Posterior vena cava (tissue), 2 donors: ENCODE measurements around the gene TCF4. TPM values are rescaled to one million over a fixed set of nuclear protein-coding genes. Genes with fewer than 3 reads are reported as not detected.

Source experiments
- DNase-seq: peaks from one replicate; pipeline ENCODE4 v3.0.0-alpha.2; 2020; ENCODE audit warnings: low spot score
- intact Hi-C, 2 donors: fragments of 100-400 bp; cut with DNase I; formaldehyde crosslinking; loops; one replicate each; pipeline versions ENCODE4 v1.14.1 to v1.14.2; 2022 to 2023
- total RNA-seq, 2 donors: library from RNA; stranded (reverse); fragmentation: NEBNext Ultra II Directional; extraction: Animal tissue kit (Norgen Biotek cat#: 25700); gene quantifications; one replicate each; pipeline ENCODE4 v1.2.1, GENCODE V29; 2021
- donor health status: DM: yes; HTN: yes; CAD: no.
- donor health status: DM: yes; HTN: yes; CAD: no.

Gene TCF4
- total RNA-seq, 2 donors from 2014 or later: 85.5 to 98.7 TPM

DNA sequence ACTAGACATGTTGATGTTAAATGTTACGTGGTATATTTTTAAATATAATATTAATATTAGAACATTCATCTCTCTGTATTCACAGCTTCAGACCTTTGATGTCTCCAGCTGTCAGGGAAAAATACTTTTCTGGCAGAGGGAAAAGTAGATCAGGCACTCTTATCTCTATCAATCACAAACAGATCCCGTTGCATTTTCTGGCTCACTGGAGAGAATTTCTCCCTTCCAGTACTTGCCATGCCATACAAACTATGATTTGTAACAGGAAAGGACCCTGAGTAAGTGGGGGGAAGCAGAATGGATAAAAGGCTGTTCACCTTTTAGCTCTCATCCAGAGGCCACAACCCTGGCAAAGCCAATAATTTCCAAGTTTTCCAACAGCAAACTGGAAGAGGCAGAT is 158.0 kb downstream of the TCF4 start:
- DNase-seq: no peak
- intact Hi-C loops: no loop called here

DNA sequence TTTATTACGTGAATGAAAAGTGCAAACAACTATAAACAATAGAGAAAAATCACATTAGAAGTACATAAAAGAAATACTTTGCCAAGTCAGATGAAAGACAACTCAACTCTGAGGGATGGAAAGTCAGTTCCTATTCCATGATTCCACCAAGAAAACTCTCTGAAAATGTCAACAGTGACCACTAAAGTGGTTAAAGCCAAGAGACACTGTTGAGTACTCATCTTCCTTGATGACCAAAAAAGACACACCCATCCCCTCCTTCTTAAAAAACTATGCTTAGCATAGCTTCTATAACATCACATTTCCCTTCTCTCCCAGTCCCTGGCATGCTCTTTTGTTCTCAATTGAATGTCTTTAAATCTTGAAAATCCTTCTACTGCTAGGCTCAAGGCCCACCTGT is 160.0 kb downstream of the TCF4 start:
- intact Hi-C loops: no loop called here
- DNase-seq: no peak

DNA sequence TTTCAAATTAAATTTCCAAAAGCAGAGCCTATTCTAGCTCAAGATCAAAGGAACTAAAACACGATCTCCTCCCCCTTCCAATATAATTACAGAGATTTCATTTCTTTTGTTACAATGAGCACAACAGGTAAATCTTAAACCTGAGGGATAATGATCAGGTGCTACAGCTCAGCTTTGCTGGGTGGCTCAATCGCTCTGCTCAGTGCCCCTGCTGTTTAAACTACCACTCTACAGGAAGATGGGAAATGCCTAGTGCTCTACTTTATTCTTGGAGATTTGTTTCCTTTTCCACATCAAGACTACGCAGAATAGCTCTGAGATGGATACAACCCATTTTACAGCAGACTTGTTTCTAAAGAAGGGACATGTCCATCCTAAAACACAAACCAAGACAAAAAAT is 162.3 kb downstream of the TCF4 start:
- intact Hi-C loops: no loop called here
- DNase-seq: no peak

DNA sequence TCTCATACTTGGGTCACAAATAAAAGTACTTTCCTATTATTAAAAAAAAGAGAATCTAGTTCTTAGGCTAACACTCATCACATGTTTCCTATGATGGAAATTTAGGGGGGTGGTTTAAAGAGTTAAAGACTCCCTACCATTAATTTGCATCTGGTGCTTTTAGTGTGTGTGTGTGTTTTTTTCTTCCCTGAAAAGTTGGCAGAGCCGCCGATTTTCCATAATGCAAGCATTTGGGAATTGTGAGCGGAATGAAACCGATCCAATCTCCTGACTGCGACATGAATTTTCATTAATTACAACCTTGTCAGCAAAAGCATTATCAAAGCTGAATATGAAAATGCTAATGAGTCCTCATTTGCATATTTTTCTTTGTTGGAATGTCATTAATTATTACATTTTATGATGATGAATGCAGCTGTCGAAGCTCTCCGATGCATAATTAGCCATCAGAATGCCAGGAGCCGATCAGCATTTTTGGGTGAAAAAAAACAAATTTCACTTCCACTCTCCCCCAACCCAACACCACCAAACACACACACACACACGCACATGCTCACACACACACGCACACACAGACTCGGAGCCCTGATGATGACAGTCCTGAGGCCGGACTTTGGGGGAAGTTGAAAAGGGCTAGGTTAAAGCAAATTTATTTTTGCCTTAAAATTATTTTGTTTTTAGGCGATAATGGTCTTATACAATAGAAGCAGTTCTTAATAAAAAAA is 165.4 kb downstream of the TCF4 start:
- intact Hi-C loops: no loop called here
- DNase-seq: no peak

DNA sequence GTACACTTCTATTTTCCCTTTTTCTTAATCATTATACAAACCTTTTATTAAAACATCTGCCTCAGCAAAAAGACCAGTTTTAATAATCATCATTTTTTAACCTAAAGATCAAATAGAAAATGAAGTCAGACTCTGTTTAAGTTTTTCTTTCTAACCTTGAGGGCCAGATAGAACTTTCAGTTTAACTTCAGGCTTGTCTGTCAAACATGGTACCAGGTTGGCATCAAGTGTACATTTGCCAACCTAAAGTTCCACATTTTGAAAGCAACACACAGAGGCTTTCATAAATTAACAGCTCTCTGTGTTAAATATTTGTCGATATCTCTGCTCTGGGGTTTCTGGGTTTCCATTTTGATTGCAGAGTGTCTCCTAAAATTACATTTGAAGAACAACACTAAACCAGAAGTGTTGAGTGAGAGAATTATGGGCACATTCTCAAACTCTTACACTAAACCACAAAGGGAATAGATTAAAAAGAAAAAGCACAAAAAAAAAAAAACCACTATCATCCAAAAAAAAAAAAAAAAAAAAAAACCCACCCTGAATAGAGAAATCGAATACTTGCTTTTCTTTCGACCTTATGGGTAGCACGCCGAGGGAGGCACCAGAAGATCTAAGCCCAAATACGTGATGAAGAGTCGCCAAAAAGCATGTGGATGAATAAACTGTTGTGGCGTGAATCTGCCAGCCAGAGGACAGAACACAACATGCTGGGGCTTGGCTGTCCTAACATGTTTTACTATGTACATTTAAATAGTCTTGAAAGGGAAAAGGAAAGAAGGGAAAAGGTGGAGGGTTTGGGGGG is 166.2 kb downstream of the TCF4 start:
- DNase-seq: no peak
- intact Hi-C loops: no loop called here

DNA sequence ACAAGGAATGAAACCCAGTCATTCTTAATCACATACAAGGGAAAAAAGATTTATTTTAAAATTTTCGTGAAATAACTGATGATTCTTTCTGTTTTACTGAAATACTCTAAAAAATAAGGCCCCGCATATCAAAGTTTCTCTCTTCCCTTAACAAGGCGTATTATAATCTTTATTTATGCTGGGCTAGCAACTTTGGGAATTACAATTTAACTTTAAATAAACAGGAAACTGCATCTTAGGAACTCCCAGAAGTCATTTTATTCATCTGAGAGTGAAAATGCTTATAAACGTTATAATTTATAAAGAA is 166.7 kb downstream of the TCF4 start:
- intact Hi-C loops: no loop called here
- DNase-seq: no peak

DNA sequence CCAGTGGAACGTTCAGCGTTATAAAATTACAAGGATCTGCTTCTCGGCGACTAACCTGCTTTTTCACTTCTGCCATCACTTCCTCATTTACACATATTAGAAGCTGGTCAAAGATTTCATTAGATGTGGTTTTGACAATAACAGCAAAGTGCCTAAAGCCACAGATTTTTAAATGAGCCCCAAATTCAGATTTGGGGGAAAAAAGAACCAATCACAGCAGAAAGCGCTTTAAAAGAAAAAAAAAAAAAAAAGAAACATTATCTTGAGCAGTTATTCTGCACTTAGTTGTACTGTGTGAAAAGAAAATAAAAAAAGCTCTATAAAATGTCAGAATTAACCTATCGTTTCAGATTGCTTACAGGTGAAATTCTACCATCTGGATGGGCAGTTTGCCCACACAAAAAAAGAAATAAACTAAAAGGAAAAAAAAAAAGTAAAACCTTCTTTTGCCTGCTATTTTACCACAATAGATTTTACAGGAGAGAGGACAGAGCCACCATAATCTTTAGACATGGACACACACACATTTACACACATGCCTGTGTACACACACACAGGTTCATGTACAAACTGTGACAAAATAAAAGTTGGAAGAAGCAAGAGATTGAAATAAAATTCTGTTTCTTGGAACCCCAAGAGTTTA is 167.2 kb downstream of the TCF4 start:
- intact Hi-C loops: no loop called here

DNA sequence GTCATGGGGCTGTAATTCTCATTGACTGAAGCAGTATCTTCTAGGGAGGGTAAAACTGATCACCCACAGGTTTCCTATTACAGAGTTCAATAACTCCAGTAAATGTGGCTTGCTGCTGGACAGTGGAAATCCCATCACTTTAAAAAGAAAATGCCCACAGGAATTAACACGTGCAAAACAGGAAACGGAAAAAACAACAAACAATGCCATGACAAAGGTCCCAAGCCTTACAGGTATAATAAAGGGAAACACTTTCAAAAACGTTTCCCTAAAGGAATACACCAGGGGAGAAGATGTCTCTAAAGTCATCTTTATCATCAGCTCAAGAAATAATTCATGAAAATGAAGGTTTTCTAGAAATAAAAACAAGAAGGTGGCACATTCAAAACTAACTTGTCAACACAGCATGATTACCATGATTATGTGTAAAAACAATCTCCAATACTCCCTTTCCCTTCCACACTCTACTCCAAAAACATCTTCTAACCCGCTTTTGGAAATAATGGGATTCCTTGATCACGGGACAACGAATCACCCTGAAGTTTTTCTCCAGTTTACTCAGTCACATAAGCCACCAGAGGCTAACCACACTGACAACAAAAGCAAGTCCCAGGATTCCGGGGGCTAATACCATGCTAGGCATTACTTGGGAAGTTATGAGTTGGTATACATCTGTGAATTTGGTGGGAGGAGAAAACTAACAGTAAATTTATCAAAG is 167.9 kb downstream of the TCF4 start:
- no peak for DNase-seq
- intact Hi-C loops: loop anchor here (5.0 to 10.0 kb wide), 2 partner anchors 165 to 1157 kb away; partner anchors contain the start of gene TCF4 (in 1 of the 2)

More for the DNA sequence above, 167.2 kb downstream of the TCF4 start:
- DNase-seq: no peak

DNA sequence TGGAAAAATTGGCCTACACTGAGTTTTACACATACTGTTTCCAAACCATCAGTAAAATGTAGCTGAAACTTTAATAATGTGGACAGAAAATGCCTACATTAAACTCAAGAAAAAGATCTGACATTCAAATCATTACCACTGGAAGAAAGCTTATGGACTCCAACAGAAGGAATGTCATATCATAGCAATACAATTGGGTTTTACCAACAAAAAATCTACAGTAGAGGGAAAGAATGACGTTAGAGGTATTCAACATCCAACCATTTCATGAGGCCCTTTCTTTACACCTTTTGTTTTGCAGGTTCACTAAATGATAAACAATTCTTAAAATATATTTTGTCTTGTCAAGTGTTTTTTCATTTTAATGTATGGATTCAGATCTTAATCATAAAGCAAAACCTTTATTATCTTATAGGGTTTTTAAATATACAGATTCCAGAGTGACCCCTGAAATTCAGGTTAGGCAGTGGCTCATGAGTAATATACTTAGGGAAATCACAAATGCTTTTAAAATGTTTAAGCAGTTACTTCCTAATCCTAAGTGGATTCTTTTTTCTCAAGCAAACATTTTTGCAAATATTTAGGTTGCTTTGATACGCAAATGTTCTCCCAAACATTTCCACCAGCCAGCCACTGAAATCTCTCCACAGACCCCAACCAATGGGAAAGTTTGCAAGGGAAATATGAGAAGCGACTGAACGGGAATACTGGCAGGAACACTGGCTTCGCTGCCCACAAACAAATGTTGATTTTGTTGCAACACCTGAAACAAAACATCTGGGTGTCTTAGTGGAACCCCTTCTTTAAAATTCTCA is 168.7 kb downstream of the TCF4 start:
- intact Hi-C loops: loop anchor here (5.0 to 10.0 kb wide), 2 partner anchors 165 to 1158 kb away; partner anchors contain the start of gene TCF4 (in 1 of the 2)
- DNase-seq: no peak

DNA sequence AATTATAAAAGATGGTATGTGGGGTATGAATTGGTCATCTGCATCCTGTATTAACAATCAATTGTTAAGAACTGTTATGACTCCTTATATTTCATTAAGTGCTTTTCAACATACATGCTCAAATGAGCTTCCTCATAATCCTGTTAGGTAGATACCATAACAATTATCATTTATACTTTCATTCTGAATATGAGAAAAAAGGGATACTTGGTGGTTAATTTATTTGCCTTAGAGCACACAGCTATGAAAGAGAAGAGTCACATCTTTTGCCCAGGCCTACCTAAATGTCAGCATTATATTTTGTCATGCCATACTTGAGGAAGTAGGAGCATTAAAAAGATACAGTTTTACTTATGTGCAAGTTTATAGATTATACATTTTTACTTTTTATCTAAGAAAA is 169.6 kb downstream of the TCF4 start:
- no peak for DNase-seq
- intact Hi-C loops: loop anchor here (5.0 to 10.0 kb wide), 2 partner anchors 166 to 1159 kb away; partner anchors contain the start of gene TCF4 (in 1 of the 2)

DNA sequence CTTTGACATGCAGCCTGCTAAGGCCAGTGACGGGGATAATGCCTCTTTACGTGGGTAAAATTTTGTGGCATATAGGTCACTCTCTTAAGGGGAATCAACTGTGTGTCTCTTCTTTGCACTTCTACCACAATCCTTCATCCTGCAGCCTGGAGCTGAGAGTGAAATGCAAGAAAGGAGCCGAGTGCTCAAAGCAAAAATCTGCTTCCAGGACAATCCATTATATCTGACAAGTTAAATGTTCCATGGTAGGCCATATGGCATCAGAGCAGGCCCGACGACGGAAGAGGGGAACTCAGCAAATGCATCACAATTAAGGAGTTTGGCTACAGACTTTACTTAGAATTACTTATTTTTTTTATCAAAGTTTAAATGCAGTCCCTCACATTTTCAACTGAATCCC is 171.2 kb downstream of the TCF4 start:
- intact Hi-C loops: loop anchor here (5.0 to 10.0 kb wide), 2 partner anchors 168 to 1161 kb away; partner anchors contain the start of gene TCF4 (in 1 of the 2)
- DNase-seq: no peak

DNA sequence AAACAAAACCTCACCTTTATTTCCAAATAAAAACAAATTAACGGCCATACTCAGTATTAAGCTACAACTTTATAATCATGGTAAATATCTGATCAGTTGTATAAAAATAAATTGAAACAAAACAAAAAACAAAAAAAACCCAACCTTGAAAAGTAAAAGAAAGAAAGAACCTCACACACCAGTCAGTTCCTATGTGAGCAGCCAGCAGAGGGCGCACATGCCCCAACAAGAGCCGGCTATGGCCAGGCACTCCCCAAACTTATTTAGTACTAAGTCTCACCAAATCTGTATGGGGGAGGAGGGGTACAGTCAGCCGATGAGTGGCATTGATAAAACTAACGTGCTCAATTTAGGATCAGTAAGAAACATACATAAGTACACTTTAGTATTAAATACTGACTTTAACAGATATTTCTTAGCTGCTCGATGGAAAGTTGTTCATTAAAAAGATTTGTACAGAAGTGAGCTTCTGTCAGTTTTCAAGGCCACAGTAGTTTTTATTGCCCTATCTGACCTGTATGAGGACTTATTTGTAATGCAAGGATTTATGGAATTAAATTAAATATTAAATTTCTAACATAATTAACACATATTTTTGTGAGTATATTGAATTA is 172.6 kb downstream of the TCF4 start:
- intact Hi-C loops: loop anchor here (5.0 to 10.0 kb wide), 2 partner anchors 169 to 1162 kb away; partner anchors contain the start of gene TCF4 (in 1 of the 2)
- peak; percentile 96 for DNase-seq

DNA sequence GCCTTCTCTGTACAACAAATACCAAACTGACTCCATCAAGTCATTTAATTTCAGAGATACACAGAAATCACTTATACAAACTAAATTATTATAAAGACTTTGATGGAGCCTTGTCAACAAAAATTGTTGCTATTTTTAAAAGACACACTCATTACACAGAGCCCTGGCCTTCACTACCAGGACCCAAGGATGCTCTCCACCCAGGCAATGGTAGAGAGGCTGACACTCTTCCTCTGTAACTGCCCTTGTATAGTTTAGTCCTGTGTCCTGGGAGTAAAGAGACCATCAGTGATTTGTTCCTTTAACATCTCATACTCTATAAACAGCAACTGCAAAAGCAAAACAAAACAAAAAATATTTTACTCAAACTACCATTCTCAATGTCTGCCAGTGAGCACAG is 173.5 kb downstream of the TCF4 start:
- no peak for DNase-seq
- intact Hi-C loops: loop anchor here in 1 of 2 donors (10.0 kb wide), 1 partner anchor 170 kb away; the partner anchor contains the start of gene TCF4

DNA sequence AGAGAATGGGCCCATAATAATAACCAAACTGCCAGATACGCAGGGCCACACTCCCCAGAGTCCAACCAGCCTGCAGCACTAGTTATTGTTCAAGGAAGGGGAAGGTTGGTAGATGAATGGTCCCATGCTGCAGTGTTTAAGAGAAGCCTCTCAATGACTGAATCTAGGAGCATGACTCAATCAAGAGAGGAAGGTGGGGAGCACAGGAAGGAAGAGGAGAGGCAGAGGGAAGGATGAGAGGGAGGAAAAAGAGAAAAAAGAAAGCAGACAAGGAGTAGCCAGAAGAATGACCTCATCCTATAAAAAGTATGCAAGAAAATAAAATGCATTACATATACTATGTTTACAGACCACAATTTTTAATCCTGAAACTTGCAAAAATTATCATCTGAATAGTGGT is 174.5 kb downstream of the TCF4 start:
- intact Hi-C loops: loop anchor here in 1 of 2 donors (10.0 kb wide), 1 partner anchor 171 kb away; the partner anchor contains the start of gene TCF4

DNA sequence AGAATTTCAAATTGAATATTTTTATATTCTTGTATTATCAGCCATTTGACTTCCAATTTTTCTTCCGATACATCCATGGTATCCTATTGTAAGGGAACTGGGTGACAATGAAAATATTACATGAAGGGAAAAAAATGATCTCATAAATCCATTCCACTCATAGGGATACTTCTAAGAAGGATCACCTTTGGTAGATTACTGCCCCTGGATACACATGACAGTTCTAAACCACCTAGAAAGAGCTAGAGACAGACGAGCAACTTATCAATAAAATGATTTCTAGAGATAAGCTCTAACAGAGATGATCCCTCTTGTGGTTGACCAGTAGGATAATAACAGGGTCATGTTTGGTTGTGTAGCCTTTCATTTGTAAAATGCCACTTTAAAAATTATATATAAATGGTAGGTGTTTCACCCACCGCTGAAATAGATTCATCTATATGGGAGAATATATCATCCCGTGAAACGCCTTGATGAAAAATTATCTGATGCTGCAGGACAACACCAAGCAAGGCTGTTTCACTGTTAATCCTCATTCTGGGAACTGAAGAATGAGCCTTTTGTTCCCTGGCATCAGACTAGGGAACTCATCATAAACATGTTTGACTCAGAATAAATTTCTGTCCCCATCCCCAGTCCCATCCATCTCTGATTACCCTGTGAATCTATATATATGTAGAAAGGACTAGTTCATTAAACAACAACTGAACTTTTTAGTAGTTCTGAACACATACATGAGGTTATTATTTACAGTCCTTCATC is 180.0 kb downstream of the TCF4 start:
- intact Hi-C loops: loop anchor here in 1 of 2 donors (5.0 kb wide), 1 partner anchor 179 kb away; the partner anchor contains the start of gene TCF4
- no peak for DNase-seq

More for the DNA sequence above, 174.5 kb downstream of the TCF4 start:
- DNase-seq: no peak

DNA sequence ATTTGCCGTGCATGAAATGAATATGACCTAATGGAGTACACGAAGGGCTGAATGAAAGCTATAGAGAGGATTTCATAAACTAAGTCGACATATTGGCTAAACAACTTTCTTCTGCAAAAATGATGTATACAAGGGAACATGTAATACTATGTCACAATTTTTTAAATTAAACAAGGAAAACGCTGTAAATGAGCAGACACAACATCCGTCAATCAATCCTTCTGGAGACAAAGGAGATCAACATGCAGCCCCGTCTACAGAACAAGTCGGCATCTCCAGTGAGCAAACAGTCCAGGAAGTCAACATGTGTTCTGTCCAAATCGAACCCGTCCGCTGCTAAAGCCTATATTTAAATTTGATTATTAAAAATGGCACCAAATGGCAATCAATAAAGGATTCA is 180.8 kb downstream of the TCF4 start:
- intact Hi-C loops: loop anchor here in 1 of 2 donors (5.0 kb wide), 1 partner anchor 180 kb away; the partner anchor contains the start of gene TCF4
- DNase-seq: no peak

DNA sequence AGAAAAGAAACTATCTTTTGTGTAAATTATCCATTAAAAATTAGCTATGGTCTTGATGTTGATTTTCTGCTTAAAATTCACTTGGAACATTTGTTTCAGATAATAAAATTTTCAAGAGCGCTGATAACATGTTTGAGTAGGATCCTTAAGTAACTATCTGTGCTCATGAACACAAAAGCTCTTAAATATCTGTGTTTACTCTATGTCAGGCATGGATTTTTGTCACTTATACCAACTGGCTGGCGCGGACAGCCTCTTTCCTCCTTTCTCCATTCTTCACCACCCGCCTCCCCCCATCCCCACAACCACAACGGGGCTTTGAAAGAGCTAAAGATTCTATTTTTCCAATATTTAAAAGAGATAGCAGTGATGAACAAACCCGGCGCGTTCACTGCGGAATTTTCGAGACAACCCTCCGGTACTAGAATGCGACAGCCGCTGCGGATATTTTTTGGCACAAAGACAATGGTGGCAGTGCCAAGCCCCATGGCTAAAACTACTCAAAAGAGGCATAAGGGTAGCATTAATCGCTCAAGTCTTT is 181.5 kb downstream of the TCF4 start:
- no peak for DNase-seq
- intact Hi-C loops: loop anchor here in 1 of 2 donors (5.0 kb wide), 1 partner anchor 181 kb away; the partner anchor contains the start of gene TCF4
